Stomach (tissue), 4 donors: ENCODE data around the gene BPI.

Experiments used
- CTCF ChIP-seq, 7 experiments: fragments of 450-650 bp in 4 of 7; fragments of 200-600 bp in 3 of 7; sonication (generic) in 3 of 7; IDR thresholded peaks; one replicate each; pipeline ENCODE4 v1.5.1; 2016 to 2019; ENCODE audit warnings: antibody characterized with exemption in 7 of 7, control low read depth in 2 of 7, mild to moderate bottlenecking in 1 of 7
- POLR2A ChIP-seq, 4 donors: fragments of 450-650 bp; IDR thresholded peaks; one replicate each; pipeline ENCODE4 v1.6.1; 2016; ENCODE audit warnings: antibody characterized with exemption in 4 of 4, control low read depth in 2 of 4, mild to moderate bottlenecking in 1 of 4, moderate library complexity in 1 of 4

DNA sequence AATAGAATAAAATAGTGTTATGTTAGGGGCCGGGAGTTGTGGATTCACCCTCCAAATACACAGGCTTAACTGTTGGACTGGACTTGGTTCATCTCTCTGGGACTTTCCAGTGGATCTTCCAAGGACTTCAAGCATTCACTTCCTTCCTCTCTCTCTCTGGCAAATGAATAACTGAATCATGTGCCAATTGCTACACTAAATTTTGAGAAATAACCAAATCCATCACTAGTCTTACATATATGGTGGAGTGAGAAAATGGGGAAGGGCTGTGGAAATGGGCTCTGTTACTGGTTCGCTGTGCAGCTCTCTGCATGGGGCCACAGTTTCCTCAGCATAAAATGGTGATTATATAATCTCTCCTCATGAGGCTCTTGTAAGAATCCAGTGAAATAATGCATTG is 36.7 kb upstream of the BPI start:
- no peak for TF ChIP-seq CTCF (IDR thresholded peaks at IDR 0.05)
- TF ChIP-seq POLR2A (IDR thresholded peaks at IDR 0.05): no peak
